ENCODE data around the gene ABO. TPM values are rescaled to one million over a fixed set of nuclear protein-coding genes. Genes with fewer than 3 reads are reported as not detected.
"Not testable (repeated sequence)": the region's sequence is repeated elsewhere in the genome, so short reads cannot be mapped to it uniquely, and the experiment has no call there.

The ABO gene
- not detected for total RNA-seq

DNA sequence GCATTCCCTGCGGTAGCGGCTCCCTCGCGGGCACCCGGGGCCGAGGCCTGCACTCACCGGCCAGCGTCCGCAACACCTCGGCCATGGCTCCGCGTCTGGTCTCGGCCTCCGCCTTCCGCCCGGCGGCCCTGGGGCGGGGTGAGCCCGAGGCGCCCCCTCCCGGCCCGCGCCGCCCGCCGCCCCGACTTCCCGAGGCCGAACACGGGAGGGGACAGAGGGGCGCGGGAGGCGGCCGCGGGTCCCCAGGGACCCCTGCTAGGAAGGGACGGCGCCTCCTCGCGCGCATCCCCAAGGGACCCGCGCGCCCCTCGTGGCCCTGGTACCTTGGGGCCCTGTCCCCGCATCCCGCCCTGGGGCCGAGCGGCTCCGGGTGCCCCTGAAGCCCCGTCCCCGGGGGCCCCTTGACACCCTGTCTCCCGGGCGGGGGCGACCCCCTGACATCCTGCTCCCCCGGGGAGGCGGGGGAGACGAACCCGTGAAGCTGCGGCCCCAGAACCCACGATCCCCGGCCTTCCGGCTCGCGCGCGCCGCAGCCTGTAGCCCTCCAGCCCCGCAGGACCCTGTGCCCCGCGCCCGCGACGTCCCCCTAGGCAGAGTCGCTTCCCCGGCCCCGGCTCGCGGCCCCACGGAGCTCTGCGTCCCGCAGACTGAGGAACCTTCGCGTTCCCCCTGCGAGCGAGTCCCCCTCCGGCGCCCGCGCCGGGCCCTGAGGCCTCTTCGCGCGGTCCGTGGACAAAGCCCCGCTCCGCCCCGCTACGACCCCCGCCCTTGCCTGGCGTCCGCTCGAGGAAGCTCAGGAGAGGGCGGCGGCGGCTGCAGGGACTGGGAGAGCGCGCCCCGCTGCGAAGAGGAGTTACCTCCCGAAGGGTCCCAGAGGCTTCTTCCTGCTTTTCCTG lies at the start of gene ABO:
TSS of gene ABO (minus strand) at position 97 of the 896 bp plus-strand sequence.
- Mint-ChIP-seq H3K27me3 (peaks cover 61% of the 10 kb centered on the region), H3K9me3 (no peaks in the 10 kb centered on the region), H3K4me3 (no peak within 1 kb of the TSS), H3K4me1 (peaks cover 2% of the 10 kb centered on the region), H3K36me3 (peaks cover 2% of the 10 kb centered on the region), H3K27ac (no peak within 1 kb of the TSS)
- no peak for DNase-seq

- no peaks in the 10 kb centered on the region for H3K27me3 Mint-ChIP-seq
- H3K9me3 Mint-ChIP-seq, result no peaks in the 10 kb centered on the region
- peaks cover 2% of the 10 kb centered on the region for H3K4me1 Mint-ChIP-seq
- no peak for DNase-seq
- H3K27ac Mint-ChIP-seq, result no peak overlapping the region
- no peak overlapping the region for H3K4me3 Mint-ChIP-seq
- peaks cover 6% of the 10 kb centered on the region for H3K36me3 Mint-ChIP-seq
Observed at GRCh38 chr9:133323991-133324703, 49.1 kb upstream of the ABO start.

DNA sequence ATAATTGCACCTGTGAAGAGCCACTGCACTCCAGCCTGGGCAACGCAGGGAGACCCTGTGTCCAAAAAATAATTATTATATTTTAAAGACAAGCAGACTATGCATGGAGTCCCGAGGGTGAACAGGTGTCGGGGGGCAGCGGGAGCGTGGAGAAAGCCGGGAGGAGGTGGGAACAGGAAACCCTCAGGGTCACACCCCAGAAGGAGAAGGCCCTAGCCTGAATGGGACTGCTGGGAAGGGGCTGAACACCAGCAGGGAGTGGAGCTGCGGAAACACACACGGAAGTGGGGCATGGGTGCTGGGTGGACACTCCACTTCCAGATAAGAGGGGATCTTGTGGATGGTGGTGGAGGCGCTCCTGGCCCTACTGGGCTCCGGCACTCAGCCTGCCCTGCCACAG lies 48.2 kb upstream of the ABO start:
- H3K27ac Mint-ChIP-seq, result no peak overlapping the region
- peaks cover 2% of the 10 kb centered on the region for H3K4me1 Mint-ChIP-seq
- H3K27me3 Mint-ChIP-seq, result no peaks in the 10 kb centered on the region
- H3K9me3 Mint-ChIP-seq, result no peaks in the 10 kb centered on the region
- no peak overlapping the region for H3K4me3 Mint-ChIP-seq
- DNase-seq, result no peak
- no peaks in the 10 kb centered on the region for H3K36me3 Mint-ChIP-seq

DNA sequence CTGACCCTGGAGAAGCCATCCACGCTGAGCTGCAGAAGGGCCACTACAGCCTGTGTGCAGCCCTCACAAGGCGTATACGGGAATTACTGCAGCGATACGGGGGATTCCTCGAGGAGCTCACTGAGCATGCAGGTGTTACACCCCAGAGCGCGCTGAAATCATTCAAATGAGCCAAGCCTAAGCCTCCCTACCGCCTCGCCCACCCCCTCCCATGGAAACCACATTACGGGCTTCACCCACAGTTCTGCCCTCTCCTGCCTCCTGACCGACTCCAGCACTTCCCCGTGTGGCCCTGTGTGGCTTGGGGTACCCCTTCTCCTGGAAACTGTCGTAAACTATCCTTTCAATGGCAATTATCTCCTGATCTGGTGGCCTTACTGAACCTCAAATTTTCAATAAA lies 47.7 kb upstream of the ABO start:
- H3K27me3 Mint-ChIP-seq, result no peaks in the 10 kb centered on the region

DNA sequence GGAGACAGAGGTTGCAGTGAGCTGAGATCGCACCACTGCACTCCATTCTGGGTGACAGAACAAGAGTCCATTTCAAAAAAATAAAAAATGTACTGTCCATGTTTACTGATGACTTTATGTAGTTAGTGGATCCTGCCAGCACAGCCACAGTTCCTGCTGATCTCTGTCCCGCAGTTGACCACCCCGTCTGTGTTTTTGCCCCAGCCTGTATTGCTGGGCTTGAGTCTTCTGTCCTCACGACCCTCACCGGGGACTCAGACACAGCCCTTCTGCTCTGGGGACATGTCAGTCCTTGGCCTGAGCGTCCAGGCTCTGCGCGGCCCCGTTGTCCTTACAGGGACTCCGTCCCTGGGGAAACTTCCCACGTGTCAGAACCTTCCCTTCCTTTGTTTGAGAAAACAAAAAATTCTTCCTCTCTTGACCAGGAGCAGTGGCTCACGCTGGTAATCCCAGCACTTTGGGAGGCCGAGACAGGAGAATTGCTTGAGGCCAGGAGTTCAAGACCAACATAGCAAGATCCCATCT lies 46.5 kb upstream of the ABO start:
- no peak for DNase-seq
- Mint-ChIP-seq H3K27ac (no peak overlapping the region), H3K27me3 (no peaks in the 10 kb centered on the region), H3K9me3 (no peaks in the 10 kb centered on the region), H3K4me1 (peaks cover 2% of the 10 kb centered on the region), H3K36me3 (no peaks in the 10 kb centered on the region), H3K4me3 (no peak overlapping the region)

More for the DNA sequence above, 47.7 kb upstream of the ABO start:
- DNase-seq, result no peak
- Mint-ChIP-seq H3K4me3 (no peak overlapping the region), H3K4me1 (peaks cover 2% of the 10 kb centered on the region), H3K36me3 (no peaks in the 10 kb centered on the region), H3K9me3 (no peaks in the 10 kb centered on the region), H3K27ac (no peak overlapping the region)

DNA sequence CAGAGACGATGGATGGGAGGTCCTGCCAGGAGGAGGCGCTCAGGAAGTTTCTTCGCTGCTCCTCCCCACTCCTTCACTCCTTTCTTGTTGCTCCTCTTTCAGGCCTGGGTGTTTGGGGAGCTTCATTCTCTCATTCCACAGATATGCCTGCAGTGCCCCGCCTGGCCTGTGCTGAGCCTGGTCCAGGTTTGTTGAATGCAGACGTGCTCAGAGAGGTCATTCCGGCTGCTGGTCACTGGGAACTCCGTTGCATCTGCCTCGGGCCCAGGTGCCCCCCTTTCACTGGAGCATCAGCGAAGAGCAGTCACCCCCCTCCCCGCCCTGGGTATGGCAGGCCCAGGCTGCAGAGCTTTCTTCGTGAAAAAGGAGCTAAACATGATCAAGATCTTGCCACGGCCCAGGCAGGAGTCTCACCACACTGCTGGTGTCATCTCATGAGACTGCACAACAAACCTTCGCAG lies 45.5 kb upstream of the ABO start:
- H3K27me3 Mint-ChIP-seq, result no peaks in the 10 kb centered on the region
- no peak overlapping the region for H3K27ac Mint-ChIP-seq

DNA sequence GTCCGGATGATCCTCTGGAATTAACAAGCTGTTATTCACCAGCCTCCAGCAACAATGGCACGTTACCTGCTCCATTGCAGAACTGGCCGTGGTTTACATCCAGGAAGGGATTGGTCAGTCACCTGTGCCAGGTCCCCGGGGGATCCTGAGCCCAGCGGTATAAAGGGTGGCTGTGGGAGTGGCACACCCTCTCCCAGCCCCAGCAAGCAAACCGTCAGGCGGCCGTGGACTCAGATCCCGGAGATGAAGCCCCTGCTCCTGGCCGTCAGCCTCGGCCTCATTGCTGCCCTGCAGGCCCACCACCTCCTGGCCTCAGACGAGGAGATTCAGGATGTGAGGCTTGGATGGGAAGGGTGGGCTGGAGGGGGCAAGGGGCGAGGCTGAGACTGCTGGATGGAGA lies 42.5 kb upstream of the ABO start:
- not testable (repeated sequence) for H3K4me3 Mint-ChIP-seq, H3K9me3 Mint-ChIP-seq, H3K27me3 Mint-ChIP-seq, H3K36me3 Mint-ChIP-seq, DNase-seq, H3K4me1 Mint-ChIP-seq, H3K27ac Mint-ChIP-seq

More for the DNA sequence above, 45.5 kb upstream of the ABO start:
- Mint-ChIP-seq H3K36me3 (no peaks in the 10 kb centered on the region), H3K9me3 (no peaks in the 10 kb centered on the region), H3K4me1 (peaks cover 2% of the 10 kb centered on the region), H3K4me3 (no peak overlapping the region)
- no peak for DNase-seq

- no peaks in the 10 kb centered on the region for H3K4me1 Mint-ChIP-seq
- no peak overlapping the region for H3K4me3 Mint-ChIP-seq
- peaks cover 3% of the 10 kb centered on the region for H3K27me3 Mint-ChIP-seq
- no peak overlapping the region for H3K27ac Mint-ChIP-seq
- DNase-seq, result no peak
- H3K9me3 Mint-ChIP-seq, result no peaks in the 10 kb centered on the region
- no peaks in the 10 kb centered on the region for H3K36me3 Mint-ChIP-seq
Observed at GRCh38 chr9:133315997-133316396, 41.0 kb upstream of the ABO start.

DNA sequence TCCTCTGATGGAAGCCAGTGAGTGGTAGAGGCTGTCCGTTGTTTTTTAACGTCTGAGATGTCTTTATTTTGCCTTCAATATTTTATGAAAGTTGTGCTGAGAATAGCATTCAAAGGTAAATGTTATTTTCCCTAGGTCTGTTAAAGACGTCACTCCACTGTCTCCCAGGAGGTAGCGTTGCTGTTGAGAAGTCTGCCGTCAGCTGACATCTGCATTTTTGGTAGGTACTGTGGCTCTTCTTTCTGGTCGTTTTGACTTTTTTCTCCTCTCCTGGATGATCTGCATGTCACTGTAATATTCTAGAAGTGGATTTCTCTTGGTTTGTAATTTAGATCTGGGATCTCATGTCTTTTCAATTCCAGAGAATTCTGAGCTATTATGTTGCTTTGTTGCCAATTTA lies 34.6 kb upstream of the ABO start:
- Mint-ChIP-seq H3K4me1 (no peaks in the 10 kb centered on the region), H3K27ac (no peak overlapping the region), H3K36me3 (no peaks in the 10 kb centered on the region), H3K4me3 (no peak overlapping the region), H3K9me3 (no peaks in the 10 kb centered on the region), H3K27me3 (peaks cover 24% of the 10 kb centered on the region)
- DNase-seq, result no peak

DNA sequence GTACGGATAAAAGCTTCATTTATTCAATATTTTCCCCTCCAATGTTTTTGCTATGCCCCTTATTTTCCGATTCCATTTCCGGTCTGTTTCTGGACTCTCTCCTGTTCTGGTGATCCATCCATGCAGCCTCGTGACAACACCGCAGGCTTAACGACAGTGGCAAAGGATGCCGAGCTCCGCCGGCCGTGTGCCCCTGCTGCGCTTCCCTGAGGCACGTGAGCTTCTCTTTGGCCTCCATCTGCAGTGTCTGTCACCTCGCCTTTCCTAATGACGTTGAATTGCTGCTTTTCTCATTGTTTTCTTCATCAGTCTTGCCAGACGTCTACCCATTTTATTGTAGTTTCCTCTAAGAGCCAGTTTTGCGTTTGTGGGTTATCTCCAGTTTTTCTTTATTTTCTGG lies 32.3 kb upstream of the ABO start:
- Mint-ChIP-seq H3K4me1 (no peaks in the 10 kb centered on the region), H3K27me3 (peaks cover 24% of the 10 kb centered on the region), H3K4me3 (no peak overlapping the region), H3K36me3 (no peaks in the 10 kb centered on the region), H3K27ac (no peak overlapping the region), H3K9me3 (no peaks in the 10 kb centered on the region)
- DNase-seq, result no peak

GRCh38 chr9:133306242-133307204 lies 31.5 kb upstream of the ABO start:
- Mint-ChIP-seq H3K36me3 (no peaks in the 10 kb centered on the region), H3K9me3 (no peaks in the 10 kb centered on the region), H3K27me3 (peaks cover 24% of the 10 kb centered on the region), H3K4me1 (no peaks in the 10 kb centered on the region), H3K27ac (no peak overlapping the region), H3K4me3 (no peak overlapping the region)
- no peak for DNase-seq

GRCh38 chr9:133305731-133306130 lies 30.7 kb upstream of the ABO start:
- peaks cover 21% of the 10 kb centered on the region for H3K27me3 Mint-ChIP-seq
- H3K4me1 Mint-ChIP-seq, result no peaks in the 10 kb centered on the region
- no peak for DNase-seq
- H3K9me3 Mint-ChIP-seq, result no peaks in the 10 kb centered on the region
- H3K36me3 Mint-ChIP-seq, result no peaks in the 10 kb centered on the region
- H3K4me3 Mint-ChIP-seq, result no peak overlapping the region
- no peak overlapping the region for H3K27ac Mint-ChIP-seq

DNA sequence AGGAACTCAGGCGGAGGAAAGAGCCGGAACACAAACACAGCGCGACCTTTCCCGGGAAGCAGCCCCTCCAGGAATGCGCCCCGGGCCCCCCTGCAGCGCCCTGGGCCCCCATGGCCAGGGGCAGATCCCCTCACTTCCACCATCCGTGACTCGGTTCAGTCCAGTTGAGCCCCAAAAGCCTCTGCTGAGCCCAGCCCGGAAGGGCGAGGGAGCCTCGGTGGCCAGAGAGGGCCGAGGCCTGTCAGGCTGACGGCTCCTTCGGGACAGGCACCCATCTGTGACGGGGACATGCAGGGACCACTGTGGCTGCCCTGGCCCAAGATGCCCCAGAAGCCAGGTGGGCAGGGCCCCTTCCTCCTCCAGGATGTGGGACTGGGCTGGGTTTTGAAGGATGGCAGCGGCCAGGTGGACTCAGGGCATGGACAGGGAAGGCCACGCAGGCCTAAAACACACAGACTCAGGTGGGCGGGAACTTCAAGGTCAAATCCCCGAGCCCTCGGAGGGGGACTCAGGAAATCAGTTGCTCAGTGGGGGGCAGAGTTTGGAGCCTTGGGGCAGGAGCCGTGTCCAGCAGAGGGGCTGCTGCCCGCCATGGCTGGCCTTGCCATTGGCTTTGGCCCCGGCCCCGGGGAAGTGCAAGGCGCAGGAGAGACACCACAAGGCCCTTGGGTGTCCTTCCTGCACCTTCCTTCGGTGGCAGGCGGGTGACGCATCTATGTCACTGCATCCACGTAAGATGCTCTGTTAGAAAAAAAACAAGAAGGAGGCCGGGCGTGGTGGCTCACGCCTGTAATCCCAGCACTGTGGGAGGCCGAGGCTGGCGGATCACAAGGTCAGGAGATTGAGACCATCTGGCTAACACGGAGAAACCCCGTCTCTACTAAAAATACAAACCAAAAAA lies 29.7 kb upstream of the ABO start:
- Mint-ChIP-seq H3K4me3 (no peak overlapping the region), H3K27ac (no peak overlapping the region), H3K27me3 (peaks cover 17% of the 10 kb centered on the region), H3K36me3 (no peaks in the 10 kb centered on the region), H3K4me1 (no peaks in the 10 kb centered on the region), H3K9me3 (no peaks in the 10 kb centered on the region)
- no peak for DNase-seq

DNA sequence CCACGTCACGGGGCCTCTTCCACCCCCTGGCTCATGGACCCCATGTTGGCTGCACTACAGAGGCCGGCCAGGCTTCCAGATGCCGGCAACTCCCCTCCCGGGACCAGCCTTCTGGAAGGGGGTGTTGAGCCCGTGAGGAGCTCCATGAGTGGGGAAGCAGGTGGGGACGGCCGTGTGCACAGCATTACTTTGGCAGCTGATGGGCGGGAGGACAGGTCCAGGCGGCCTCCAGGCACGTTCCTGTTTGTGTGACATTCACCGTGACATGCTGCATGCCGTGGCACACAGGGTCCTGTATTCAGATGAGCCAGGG lies 29.1 kb upstream of the ABO start:
- Mint-ChIP-seq H3K27me3 (peaks cover 14% of the 10 kb centered on the region), H3K4me3 (no peak overlapping the region), H3K4me1 (no peaks in the 10 kb centered on the region), H3K36me3 (no peaks in the 10 kb centered on the region), H3K27ac (no peak overlapping the region), H3K9me3 (no peaks in the 10 kb centered on the region)
- DNase-seq, result no peak
